NCI-H460 (cell line): ENCODE results near the gene HSF2BP. TPM values are rescaled to one million over a fixed set of nuclear protein-coding genes. Genes with fewer than 3 reads are reported as not detected.
"Not testable (repeated sequence)": the region's sequence is repeated elsewhere in the genome, so short reads cannot be mapped to it uniquely, and the experiment has no call there.

ENCODE experiments used
- DNase-seq: peaks from one replicate; pipeline ENCODE4 v3.0.0-alpha.2; 2016; ENCODE audit warnings: low read depth; ENCODE audit errors: extremely low read depth
- total RNA-seq: library from RNA; depleted of rRNA; stranded (reverse); fragments of >200 nt; shearing (Covaris generic); gene quantifications from 2 replicates; pipeline ENCODE4 v1.2.3, GENCODE V29; 2014

Gene HSF2BP
- total RNA-seq, 1 experiment from 2014 or later: 1.1 TPM

DNA sequence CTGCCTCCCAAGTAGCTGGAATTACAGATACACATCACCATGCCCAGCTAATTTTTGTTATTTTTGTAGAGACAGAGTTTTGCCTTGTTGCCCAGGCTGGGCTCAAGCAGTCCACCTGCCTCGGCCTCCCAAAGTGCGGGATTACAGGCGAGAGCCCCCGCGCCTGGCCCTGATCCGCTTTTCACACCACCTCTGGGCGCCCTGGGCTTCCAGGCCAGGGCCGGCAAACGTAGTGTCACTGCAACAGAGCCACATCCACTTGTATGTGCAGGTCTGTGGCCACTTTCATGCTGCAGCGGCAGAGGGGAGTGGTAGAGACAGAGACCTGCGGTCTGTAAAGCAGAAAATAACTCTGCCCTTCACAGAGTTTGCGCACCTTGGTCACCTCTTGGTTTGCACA lies 29.6 kb upstream of the HSF2BP start:
- DNase-seq: no peak

GRCh38 chr21:43687566-43688399 lies 28.5 kb upstream of the HSF2BP start:
- DNase-seq: no peak

DNA sequence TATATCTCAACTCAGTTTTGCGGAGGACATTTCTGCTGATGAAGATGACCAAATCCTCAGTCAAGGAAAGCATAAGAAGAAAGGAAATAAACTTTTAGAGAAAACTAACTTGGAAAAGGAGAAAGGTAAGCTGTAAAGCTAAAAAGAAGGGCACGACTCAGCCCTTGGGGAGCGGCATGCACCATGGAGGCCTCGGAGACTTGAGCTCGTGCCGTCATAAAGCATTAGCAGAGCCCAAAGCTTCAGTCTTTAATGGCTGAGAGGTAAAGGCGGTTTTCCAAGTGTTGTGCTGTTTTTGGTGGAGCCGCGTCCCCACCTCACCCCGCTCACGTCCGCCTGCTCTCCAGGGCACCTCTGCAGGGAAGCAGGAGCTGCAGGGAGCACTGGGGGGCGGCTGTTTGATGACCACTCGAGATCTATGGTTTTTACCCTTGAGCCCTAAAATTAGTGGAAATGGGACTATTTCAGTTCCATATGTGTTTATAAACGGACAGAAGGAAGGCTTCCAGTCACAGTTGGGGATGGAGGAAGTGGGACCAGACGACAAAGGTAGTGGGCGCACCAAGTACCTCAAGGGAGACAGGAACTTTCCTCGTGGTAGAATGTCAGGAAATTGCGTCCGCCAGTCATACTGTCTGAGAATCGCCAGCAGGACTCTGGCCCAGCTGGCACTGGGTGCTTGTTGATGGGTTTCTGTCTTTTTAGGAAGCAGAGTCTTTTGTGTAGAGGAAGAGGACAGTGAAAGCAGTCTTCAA lies 27.7 kb upstream of the HSF2BP start:
- DNase-seq: no peak

GRCh38 chr21:43684424-43684823 lies 25.1 kb upstream of the HSF2BP start:
- DNase-seq: no peak

DNA sequence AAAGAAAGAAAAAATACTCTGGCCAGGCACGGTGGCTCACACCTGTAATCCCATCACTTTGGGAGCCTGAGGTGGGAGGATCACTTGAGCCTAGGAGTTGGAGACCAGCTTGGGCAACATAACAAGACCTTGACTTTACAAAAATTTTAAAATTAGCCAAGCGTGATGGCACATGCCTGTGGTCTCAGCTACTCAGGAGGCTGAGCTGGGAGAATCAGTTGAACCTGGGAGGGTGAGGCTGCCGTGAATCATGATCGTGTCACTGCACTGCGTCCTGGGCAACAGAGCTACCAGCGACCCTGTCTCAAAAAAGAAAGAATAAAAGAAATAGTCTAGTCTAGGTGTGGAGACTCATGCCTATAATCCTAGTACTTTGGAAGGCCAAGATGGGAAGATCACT lies 22.4 kb upstream of the HSF2BP start:
- DNase-seq: no peak

DNA sequence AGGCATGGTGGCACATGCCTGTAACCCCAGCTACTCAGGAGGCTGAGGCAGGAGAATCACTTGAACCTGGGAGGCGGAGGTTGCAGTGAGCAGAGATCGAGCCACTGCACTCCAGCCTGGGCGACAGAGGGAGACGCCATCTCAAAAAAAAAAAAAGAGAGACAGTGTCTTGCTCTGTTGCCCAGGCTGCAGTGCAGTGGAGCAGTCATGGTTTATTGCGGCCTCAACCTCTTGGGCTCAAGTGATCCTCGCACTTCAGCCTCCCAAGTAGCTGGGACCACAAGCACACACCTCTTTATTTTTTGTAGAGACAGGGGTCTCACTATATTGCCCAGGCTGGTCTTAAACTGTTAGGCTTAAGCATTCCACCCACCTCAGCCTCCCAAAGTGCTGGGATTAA lies 21.1 kb upstream of the HSF2BP start:
- DNase-seq: not testable (repeated sequence)

DNA sequence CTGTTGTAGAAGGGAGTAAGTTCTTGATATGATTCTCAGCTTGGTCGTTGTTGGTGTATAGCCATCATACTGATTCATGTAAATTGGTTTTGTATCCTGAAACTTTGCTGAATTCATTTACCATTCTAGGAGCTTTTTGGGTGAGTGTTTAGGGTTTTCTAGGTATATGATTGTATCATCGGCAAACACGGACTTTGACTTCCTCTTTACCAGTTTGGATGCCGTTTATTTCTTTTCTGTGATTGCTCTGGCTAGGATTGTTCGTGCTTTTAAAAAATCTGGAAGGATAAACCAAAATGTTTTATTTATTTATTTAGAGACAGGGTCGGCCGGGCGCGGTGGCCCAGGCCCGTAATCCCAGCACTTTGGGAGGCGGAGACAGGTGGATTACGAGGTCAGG lies 20.7 kb upstream of the HSF2BP start:
- no peak for DNase-seq

DNA sequence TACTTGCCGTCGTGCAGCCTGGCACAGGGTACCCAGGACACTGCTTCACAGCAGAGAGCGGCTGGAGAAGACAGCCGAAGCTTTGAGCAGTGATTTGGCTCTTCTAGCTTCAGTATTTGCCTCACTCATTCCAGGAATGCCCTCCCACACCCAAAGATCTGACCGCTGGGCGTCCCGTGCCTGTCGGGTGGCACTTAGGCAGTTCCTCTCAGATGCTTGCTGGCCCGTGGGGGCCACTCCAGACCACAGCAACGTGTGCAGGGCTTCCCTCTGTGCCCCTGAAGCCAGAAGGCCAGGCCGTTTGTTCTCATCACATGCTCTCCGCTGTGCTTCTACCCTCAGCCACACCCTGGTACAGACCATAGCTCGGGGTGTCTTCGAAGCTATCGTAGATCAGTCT lies 17.1 kb upstream of the HSF2BP start:
- no peak for DNase-seq

- DNase-seq: no peak
Observed at GRCh38 chr21:43675871-43676270, 16.6 kb upstream of the HSF2BP start.

GRCh38 chr21:43669828-43670605 lies 10.7 kb upstream of the HSF2BP start:
- DNase-seq: no peak

- no peak for DNase-seq
Observed at GRCh38 chr21:43667191-43667904, 8.1 kb upstream of the HSF2BP start.

DNA sequence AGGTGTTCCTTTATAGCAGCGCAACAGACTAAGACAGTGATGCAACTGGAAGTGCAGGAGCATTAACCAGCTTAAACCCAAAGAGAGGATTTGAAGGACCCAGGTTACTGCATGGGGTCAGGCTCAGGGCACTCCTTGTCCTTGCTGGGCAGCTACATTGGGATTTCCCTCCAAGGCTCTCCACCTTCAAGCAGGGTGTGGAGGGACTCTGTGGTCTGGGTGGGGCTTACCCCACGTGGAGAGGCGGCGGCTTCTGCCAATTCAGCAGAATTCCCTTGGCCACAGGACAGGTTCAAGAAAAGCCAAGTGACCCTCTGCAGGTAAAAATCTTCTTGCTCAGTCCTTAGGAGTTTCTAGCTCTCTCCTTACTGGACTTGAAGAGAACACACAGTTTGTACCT lies 6.6 kb upstream of the HSF2BP start:
- DNase-seq: no peak

DNA sequence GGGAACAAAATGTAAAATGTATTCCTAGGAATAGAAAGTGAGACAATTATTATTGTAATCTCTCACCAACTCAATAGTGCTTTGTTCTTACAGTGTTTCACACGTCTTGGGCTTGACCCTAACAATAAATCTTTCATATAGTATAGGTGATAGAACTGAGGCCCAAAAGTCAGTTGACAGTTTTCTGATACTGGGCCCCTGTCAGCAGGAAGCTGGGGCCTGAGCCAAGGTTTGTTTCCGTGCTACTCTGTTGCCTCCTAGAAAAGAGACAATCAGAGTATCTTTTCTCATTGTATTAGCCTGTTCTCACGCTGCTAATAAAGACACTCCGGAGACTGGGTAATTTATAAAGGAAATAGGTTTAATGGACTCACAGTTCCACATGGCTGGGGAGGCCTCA lies 5.1 kb upstream of the HSF2BP start:
- no peak for DNase-seq

- no peak for DNase-seq
Observed at GRCh38 chr21:43663033-43663432, 3.7 kb upstream of the HSF2BP start.

- DNase-seq: no peak
Observed at GRCh38 chr21:43662286-43662685, 3.0 kb upstream of the HSF2BP start.

DNA sequence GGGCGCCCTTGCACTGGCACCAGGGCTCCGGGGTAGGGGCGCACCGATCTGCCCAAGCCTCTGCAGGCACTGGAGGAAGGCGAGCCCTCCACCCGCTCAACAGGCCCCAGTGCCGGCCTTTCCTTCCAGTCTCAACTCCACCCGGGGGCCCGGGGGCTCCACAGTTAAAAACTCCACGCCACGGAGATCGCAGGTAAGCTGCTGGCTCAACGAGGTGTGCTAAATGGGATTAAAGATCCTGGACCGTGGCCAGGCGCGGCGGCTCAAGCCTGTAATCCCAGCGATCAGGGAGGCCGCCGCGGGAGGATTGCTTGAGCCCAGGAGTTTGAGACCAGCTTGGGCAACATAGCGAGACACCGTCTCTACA lies 536 bp downstream of the HSF2BP start:
- no peak for DNase-seq

GRCh38 chr21:43658088-43658741 lies 1.1 kb downstream of the HSF2BP start:
- DNase-seq: no peak

- no peak for DNase-seq
Observed at GRCh38 chr21:43657355-43658087, 1.8 kb downstream of the HSF2BP start.

GRCh38 chr21:43654806-43655489 lies 4.3 kb downstream of the HSF2BP start:
- no peak for DNase-seq
